Type B pancreatic cell (in vitro differentiated cells): ENCODE results near the gene KIF18B. TPM values are rescaled to one million over a fixed set of nuclear protein-coding genes. Genes with fewer than 3 reads are reported as not detected.

ENCODE experiments used
- DNase-seq: peaks from one replicate; pipeline ENCODE4 v3.0.0; 2021; ENCODE audit warnings: mixed read lengths; ENCODE audit not compliant: unreplicated experiment; ENCODE audit errors: extremely low spot score
- H3K27ac Mint-ChIP-seq: 2 replicates; pipeline ENCODE4 v1.8.0; 2021; ENCODE audit warnings: mild to moderate bottlenecking, mixed read lengths
- H3K27me3 Mint-ChIP-seq: 2 replicates; pipeline ENCODE4 v1.8.0; 2021; ENCODE audit warnings: mixed read lengths
- H3K36me3 Mint-ChIP-seq: 2 replicates; pipeline ENCODE4 v1.8.0; 2021; ENCODE audit warnings: mixed read lengths
- H3K4me1 Mint-ChIP-seq: one replicate; pipeline ENCODE4 v1.8.0; 2021; ENCODE audit warnings: mixed read lengths; ENCODE audit not compliant: unreplicated experiment
- H3K4me3 Mint-ChIP-seq: 2 replicates; pipeline ENCODE4 v1.8.0; 2021; ENCODE audit warnings: mild to moderate bottlenecking, mixed read lengths
- H3K9me3 Mint-ChIP-seq: 2 replicates; pipeline ENCODE4 v1.8.0; 2021; ENCODE audit warnings: mixed read lengths
- long read RNA-seq: library from polyadenylated mRNA; unstranded; transcript quantifications from one replicate; pipeline ENCODE4 v2.0.0, GENCODE V29; 2020
- total RNA-seq: library from RNA; stranded (reverse); gene quantifications from 2 replicates; pipeline ENCODE4 v1.2.1, GENCODE V29; 2021; ENCODE audit warnings: low replicate concordance
- TF ChIP-seq, protein P1 (sequence below): fragments of 200-600 bp; sonication (generic); conservative IDR thresholded peaks from 2 replicates; pipeline ENCODE4 v1.5.0; 2021; ENCODE audit warnings: antibody characterized with exemption, mild to moderate bottlenecking

The KIF18B gene
- total RNA-seq = 14.8 and 49.3 TPM in 2 replicates
- long read RNA-seq, partial matches to known transcripts = 4 of 4 reads
- long read RNA-seq, other reads (novel, unspliced or antisense) = 0 of 4 reads

DNA sequence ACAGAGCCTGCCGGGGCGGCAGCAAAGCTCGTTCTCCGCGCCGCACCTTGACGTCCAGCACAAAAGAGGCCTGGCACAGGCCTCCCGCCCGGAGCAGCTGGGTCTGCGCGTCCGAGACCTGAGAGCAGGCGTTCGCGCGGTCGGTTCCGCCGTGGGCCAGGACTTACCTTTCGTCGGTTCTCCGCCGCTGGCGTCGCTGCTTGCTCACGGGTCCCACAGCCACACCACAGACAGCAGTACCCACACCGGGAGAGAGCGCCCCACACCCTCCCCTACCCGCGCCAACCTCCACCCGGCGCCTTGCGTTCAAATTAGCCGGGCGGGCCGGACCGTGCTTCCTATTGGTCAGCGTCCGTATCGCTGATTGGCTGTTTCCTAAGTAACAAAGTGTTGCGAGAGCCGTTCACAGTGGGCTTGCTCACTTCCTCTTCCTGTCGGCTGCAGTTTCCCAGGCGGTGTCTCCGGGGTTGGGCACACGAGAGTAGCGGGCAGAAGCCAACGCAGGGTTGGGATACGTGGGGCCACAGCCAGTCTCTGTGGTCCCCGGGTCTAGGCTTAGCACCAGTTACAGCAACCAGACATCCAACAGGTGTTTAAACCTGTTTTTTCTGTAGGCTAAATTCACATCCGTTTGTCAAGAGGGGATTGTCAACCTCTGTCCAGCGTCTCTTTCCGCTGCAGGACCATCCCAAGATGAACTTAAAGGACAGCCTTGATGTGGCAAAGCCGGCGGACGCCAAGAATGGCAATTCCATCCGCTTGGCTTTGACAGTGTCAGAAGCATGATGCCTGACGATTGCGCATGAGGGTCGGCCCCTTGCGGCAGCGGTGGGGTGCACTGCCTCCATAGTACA, at the start of gene KIF18B:
TSS of gene KIF18B (minus strand) at position 313 of the 854 bp plus-strand sequence. CDS start 11,429 bp downstream, outside the sequence.
- peaks cover 12% of the 10 kb centered on the region for H3K4me1 Mint-ChIP-seq
- TF ChIP-seq, protein P1, sequence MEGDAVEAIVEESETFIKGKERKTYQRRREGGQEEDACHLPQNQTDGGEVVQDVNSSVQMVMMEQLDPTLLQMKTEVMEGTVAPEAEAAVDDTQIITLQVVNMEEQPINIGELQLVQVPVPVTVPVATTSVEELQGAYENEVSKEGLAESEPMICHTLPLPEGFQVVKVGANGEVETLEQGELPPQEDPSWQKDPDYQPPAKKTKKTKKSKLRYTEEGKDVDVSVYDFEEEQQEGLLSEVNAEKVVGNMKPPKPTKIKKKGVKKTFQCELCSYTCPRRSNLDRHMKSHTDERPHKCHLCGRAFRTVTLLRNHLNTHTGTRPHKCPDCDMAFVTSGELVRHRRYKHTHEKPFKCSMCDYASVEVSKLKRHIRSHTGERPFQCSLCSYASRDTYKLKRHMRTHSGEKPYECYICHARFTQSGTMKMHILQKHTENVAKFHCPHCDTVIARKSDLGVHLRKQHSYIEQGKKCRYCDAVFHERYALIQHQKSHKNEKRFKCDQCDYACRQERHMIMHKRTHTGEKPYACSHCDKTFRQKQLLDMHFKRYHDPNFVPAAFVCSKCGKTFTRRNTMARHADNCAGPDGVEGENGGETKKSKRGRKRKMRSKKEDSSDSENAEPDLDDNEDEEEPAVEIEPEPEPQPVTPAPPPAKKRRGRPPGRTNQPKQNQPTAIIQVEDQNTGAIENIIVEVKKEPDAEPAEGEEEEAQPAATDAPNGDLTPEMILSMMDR = no peak
- peak; percentile 89 for DNase-seq
- H3K27ac Mint-ChIP-seq = peak within 1 kb of the TSS; percentile 81
- peak within 1 kb of the TSS; percentile 97 for H3K4me3 Mint-ChIP-seq
- H3K36me3 Mint-ChIP-seq = peaks cover 8% of the 10 kb centered on the region
- H3K9me3 Mint-ChIP-seq = no peaks in the 10 kb centered on the region
- peaks cover 9% of the 10 kb centered on the region for H3K27me3 Mint-ChIP-seq

DNA sequence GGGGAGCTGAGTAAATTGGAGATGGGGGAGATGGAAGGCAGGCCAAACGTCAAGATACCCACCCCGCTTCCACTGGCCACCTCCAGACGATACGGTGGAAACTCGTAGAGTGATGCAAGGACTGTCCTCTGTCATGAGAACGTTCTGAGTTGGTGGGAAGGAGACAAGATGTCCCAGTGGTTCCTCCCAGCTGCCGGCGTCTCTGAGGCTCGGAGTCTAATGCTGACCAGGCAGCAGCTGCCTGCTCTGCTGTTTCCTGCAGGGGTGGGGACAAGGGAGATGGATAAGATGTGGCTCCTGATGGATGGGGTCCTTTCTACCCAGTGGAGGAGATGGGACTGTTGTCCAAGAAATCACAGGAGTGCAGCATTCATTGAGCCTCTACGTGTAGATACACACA, 48.7 kb upstream of the KIF18B start:
- peaks cover 21% of the 10 kb centered on the region for H3K27me3 Mint-ChIP-seq
- peaks cover 7% of the 10 kb centered on the region for H3K9me3 Mint-ChIP-seq
- no peak for DNase-seq
- H3K4me3 Mint-ChIP-seq = no peak overlapping the region
- H3K4me1 Mint-ChIP-seq = peaks cover 3% of the 10 kb centered on the region
- no peaks in the 10 kb centered on the region for H3K36me3 Mint-ChIP-seq
- no peak overlapping the region for H3K27ac Mint-ChIP-seq
- TF ChIP-seq, protein P1 = no peak

DNA sequence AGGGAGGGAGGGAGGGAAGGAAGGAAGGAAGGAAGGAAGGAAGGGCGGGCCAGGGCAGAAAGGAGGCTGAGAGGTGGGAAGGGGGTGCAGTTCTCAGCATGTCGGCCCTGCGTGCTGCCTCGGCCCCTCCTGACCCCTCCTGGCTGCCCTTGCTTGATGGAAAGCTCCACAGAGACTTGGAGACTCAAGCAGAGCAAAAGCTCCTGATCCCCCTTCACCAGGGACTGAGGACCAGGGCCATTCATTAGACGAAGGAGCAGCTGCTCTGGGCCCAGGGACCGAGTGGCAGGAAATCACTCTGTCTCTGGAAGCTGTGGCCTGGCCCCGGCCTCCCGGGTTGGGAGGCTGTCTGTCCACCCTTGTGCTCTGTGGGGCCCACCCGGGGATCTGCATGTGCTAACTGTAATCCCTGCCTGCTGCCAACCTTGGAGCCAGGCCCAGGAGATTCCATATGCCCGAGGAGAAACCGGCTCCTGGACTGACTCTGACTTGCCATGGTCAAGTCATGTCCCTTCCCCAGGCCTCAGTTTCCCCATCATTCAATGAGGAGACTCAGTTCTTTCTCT, 47.9 kb upstream of the KIF18B start:
- Mint-ChIP-seq H3K27ac (no peak overlapping the region), H3K36me3 (no peaks in the 10 kb centered on the region), H3K4me1 (peaks cover 3% of the 10 kb centered on the region), H3K9me3 (peaks cover 7% of the 10 kb centered on the region), H3K27me3 (peaks cover 21% of the 10 kb centered on the region), H3K4me3 (no peak overlapping the region)
- DNase-seq = no peak
- TF ChIP-seq, protein P1 = no peak

DNA sequence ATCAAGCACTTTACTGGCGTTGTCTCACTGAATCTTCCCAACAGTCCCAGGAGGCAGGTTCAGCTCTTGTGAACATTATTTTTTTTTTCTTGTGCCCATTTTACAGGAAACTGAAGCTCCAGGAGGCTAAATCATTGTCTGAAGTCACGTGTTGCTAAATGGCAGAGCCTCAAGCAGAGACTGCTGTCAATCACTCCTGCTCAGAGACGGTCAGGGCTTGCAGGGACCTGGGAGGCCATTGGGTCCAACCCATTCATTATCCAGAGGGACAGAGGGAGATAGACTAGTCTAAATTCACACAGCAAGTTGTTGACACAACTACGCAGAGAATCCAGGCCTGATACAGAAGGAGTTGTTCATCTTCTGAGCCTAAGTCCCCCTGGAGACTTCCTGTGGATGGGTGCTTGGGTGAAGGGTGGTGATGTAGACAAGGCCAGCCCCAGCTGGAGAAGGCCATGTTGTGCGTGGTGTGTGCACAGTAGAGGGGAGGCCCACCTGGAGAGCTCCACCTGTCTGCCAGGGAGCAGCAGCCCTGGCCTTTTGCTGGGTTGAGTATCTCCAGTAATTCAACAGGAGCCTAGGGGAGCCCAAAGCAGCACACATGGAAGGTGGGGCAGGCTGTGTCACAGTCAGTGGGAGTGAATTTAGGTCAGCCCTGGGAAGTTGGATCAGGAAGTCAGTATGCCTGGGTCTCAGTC, 44.8 kb upstream of the KIF18B start:
- H3K27me3 Mint-ChIP-seq = peaks cover 29% of the 10 kb centered on the region
- no peak overlapping the region for H3K27ac Mint-ChIP-seq
- TF ChIP-seq, protein P1 = no peak
- H3K4me3 Mint-ChIP-seq = no peak overlapping the region
- H3K36me3 Mint-ChIP-seq = no peaks in the 10 kb centered on the region
- no peaks in the 10 kb centered on the region for H3K9me3 Mint-ChIP-seq
- H3K4me1 Mint-ChIP-seq = peaks cover 4% of the 10 kb centered on the region
- DNase-seq = no peak

DNA sequence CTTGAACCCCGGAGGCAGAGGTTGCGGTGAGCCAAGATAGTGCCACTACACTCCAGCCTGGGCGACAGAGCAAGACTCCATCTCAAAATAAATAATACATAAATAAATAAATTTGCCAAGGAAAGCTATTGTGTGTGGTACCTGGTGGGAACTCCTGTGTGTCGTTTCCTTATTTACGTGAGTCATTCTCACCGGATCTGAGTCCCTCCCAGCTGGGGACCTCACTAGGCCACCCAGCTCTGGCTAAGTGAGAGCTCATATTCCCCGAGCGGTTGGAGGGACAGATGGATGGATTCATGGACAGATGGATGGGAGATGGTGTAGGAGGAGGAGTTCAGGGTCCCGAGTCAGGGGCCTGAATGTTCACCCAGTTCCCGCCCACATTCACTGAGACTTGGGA, 43.4 kb upstream of the KIF18B start:
- no peak overlapping the region for H3K27ac Mint-ChIP-seq
- peaks cover 4% of the 10 kb centered on the region for H3K4me1 Mint-ChIP-seq
- no peaks in the 10 kb centered on the region for H3K36me3 Mint-ChIP-seq

More for the DNA sequence above, 43.4 kb upstream of the KIF18B start:
- DNase-seq = no peak
- TF ChIP-seq, protein P1 = no peak
- no peaks in the 10 kb centered on the region for H3K9me3 Mint-ChIP-seq
- no peak overlapping the region for H3K4me3 Mint-ChIP-seq
- peaks cover 31% of the 10 kb centered on the region for H3K27me3 Mint-ChIP-seq
